MM.1S (cell line): ENCODE measurements around the gene DDHD1.

Experiments
- DNase-seq: peaks from one replicate; pipeline ENCODE4 v3.0.0-alpha.2; 2015
- H2AFZ ChIP-seq: fragments of 300-600 bp; sonication (generic); 2 replicates; pipeline ENCODE4 v1.6.0; 2016; ENCODE audit warnings: antibody characterized with exemption, low read length
- H3F3A ChIP-seq: fragments of 300-600 bp; sonication (generic); 2 replicates; pipeline ENCODE4 v1.6.1; 2016; ENCODE audit warnings: mild to moderate bottlenecking, antibody characterized with exemption, low read length, moderate library complexity, mixed read lengths; ENCODE audit not compliant: insufficient read depth
- H3K27ac ChIP-seq: fragments of 300-600 bp; sonication (generic); 2 replicates; pipeline ENCODE4 v1.5.1; 2016; ENCODE audit warnings: mild to moderate bottlenecking, low read length
- H3K27me3 ChIP-seq: fragments of 300-600 bp; sonication (generic); replicated peaks from 2 replicates; pipeline ENCODE4 v1.6.0; 2016; ENCODE audit warnings: low read length; ENCODE audit not compliant: insufficient read depth
- H3K36me3 ChIP-seq: fragments of 300-600 bp; sonication (generic); replicated peaks from 2 replicates; pipeline ENCODE4 v1.6.1; 2016; ENCODE audit warnings: mild to moderate bottlenecking, low read length, mixed read lengths; ENCODE audit not compliant: insufficient read depth
- H3K4me1 ChIP-seq: fragments of 300-600 bp; sonication (generic); 2 replicates; pipeline ENCODE4 v1.6.1; 2016; ENCODE audit warnings: low read length, mixed read lengths
- H3K4me2 ChIP-seq: fragments of 300-600 bp; sonication (generic); 2 replicates; pipeline ENCODE4 v1.6.0; 2016; ENCODE audit warnings: low read depth, low read length
- H3K4me3 ChIP-seq: fragments of 300-600 bp; sonication (generic); 2 replicates; pipeline ENCODE4 v1.5.1; 2016; ENCODE audit warnings: low read length, mixed read lengths
- H3K79me2 ChIP-seq: fragments of 300-600 bp; sonication (generic); 2 replicates; pipeline ENCODE4 v1.6.1; 2016; ENCODE audit warnings: mixed run types, low read length, mixed read lengths
- H3K9ac ChIP-seq: fragments of 300-600 bp; sonication (generic); 2 replicates; pipeline ENCODE4 v1.6.1; 2016; ENCODE audit warnings: low read length, mixed read lengths
- H3K9me2 ChIP-seq: fragments of 300-600 bp; sonication (generic); replicated peaks from 2 replicates; pipeline ENCODE4 v1.6.1; 2016; ENCODE audit warnings: mild to moderate bottlenecking, low read length, mixed read lengths; ENCODE audit not compliant: insufficient read depth
- H3K9me3 ChIP-seq: fragments of 300-600 bp; sonication (generic); replicated peaks from 2 replicates; pipeline ENCODE4 v1.6.1; 2016; ENCODE audit warnings: mild to moderate bottlenecking, low read length, mixed read lengths; ENCODE audit not compliant: insufficient read depth
- H4K20me1 ChIP-seq: fragments of 300-600 bp; sonication (generic); 2 replicates; pipeline ENCODE4 v1.6.1; 2016; ENCODE audit warnings: mild to moderate bottlenecking, low read length, moderate library complexity, mixed read lengths; ENCODE audit not compliant: insufficient read depth
- EZH2 ChIP-seq: fragments of 300-600 bp; sonication (generic); optimal IDR thresholded peaks from 2 replicates; pipeline ENCODE3; 2017; ENCODE audit warnings: low read depth, mild to moderate bottlenecking, antibody characterized with exemption, low read length, mixed read lengths
- EZH2phosphoT487 ChIP-seq: fragments of 300-600 bp; sonication (generic); IDR thresholded peaks from 2 replicates; pipeline ENCODE4 v1.6.1; 2018; ENCODE audit warnings: antibody characterized with exemption, low read length
- TF ChIP-seq, protein P1 (sequence below): fragments of 300-600 bp; sonication (generic); IDR thresholded peaks from 2 replicates; pipeline ENCODE4 v1.5.1; 2016; ENCODE audit warnings: antibody characterized with exemption, low read length, mixed read lengths

DDHD1 gene

DNA sequence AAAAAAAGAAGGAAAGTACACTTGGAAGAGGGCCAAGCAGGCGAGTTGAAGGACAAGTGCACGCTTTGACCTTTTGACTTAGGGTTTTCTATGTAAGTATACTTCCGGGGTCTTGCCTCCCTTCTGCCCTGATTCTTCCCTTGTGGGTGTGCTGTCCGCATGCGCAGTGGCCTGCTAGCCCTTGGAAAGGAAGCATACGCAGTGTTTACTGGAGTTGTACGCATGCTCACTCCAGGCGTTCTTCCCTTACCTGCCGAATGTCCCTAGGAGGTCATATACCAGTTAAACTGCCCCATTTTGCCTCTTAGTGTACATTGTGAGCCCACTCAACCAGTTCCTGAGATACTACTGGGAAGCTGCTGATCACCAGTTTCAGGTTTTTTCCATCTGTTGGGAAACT is 15.7 kb upstream of the DDHD1 start:
- H3K9me3 ChIP-seq = no peaks in the 10 kb centered on the region
- H3K27me3 ChIP-seq = no peaks in the 10 kb centered on the region
- DNase-seq = no peak
- TF ChIP-seq EZH2phosphoT487 = no peak
- no peak for TF ChIP-seq EZH2
- TF ChIP-seq, protein P1, sequence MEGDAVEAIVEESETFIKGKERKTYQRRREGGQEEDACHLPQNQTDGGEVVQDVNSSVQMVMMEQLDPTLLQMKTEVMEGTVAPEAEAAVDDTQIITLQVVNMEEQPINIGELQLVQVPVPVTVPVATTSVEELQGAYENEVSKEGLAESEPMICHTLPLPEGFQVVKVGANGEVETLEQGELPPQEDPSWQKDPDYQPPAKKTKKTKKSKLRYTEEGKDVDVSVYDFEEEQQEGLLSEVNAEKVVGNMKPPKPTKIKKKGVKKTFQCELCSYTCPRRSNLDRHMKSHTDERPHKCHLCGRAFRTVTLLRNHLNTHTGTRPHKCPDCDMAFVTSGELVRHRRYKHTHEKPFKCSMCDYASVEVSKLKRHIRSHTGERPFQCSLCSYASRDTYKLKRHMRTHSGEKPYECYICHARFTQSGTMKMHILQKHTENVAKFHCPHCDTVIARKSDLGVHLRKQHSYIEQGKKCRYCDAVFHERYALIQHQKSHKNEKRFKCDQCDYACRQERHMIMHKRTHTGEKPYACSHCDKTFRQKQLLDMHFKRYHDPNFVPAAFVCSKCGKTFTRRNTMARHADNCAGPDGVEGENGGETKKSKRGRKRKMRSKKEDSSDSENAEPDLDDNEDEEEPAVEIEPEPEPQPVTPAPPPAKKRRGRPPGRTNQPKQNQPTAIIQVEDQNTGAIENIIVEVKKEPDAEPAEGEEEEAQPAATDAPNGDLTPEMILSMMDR = no peak
- H3K79me2 ChIP-seq = no peaks in the 10 kb centered on the region
- H4K20me1 ChIP-seq = no peaks in the 10 kb centered on the region
- H2AFZ ChIP-seq = no peak overlapping the region
- no peaks in the 10 kb centered on the region for H3K36me3 ChIP-seq
- H3F3A ChIP-seq = no peaks in the 10 kb centered on the region
- H3K4me3 ChIP-seq = no peak overlapping the region
- H3K4me1 ChIP-seq = no peaks in the 10 kb centered on the region
- H3K27ac ChIP-seq = no peak overlapping the region
- no peak overlapping the region for H3K9ac ChIP-seq
- H3K4me2 ChIP-seq = no peak overlapping the region
- H3K9me2 ChIP-seq = no peaks in the 10 kb centered on the region

DNA sequence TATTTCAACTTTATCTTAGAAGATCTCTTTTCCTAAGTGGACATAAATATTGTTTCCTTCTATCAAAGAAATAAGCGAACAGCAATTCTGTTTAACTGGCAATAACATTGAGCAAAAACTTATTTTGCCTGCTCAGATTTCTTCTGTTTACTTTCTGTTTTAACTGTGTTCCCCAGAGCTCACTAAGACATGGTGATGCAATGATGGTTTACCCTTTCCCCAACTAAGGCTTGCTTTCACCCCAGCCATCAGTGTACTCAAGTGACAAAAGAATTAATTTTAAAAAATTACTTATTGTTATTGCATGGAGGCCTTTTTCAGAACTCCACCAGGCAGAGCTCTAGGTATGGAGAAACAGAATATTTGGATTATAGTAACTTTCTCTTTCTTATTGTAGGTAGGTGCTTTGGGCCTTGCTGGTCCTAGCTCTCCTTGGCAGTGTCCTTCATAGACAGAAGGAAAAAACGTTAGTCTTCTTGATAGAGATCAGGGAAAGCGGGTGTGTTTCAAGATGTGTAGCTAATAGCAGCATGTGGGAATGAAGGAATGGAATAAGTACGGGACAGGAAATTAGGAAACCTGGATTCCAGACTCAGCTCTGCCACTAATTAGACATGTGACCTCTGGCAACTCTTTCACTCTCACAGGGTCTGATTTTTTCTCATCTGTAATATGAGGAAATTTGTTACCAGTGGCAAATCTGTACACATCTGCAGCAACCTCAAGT is 14.6 kb upstream of the DDHD1 start:
- no peaks in the 10 kb centered on the region for H3K79me2 ChIP-seq
- no peak for DNase-seq
- no peak overlapping the region for H3K9ac ChIP-seq
- H2AFZ ChIP-seq = no peak overlapping the region
- no peaks in the 10 kb centered on the region for H3F3A ChIP-seq
- no peaks in the 10 kb centered on the region for H3K9me3 ChIP-seq
- H3K4me2 ChIP-seq = no peak overlapping the region
- no peaks in the 10 kb centered on the region for H3K36me3 ChIP-seq
- TF ChIP-seq EZH2 (no peak), EZH2phosphoT487 (no peak)
- TF ChIP-seq, protein P1 = no peak
- no peaks in the 10 kb centered on the region for H3K9me2 ChIP-seq
- no peak overlapping the region for H3K4me3 ChIP-seq
- no peaks in the 10 kb centered on the region for H3K27me3 ChIP-seq
- no peaks in the 10 kb centered on the region for H4K20me1 ChIP-seq
- H3K4me1 ChIP-seq = no peaks in the 10 kb centered on the region
- no peak overlapping the region for H3K27ac ChIP-seq

DNA sequence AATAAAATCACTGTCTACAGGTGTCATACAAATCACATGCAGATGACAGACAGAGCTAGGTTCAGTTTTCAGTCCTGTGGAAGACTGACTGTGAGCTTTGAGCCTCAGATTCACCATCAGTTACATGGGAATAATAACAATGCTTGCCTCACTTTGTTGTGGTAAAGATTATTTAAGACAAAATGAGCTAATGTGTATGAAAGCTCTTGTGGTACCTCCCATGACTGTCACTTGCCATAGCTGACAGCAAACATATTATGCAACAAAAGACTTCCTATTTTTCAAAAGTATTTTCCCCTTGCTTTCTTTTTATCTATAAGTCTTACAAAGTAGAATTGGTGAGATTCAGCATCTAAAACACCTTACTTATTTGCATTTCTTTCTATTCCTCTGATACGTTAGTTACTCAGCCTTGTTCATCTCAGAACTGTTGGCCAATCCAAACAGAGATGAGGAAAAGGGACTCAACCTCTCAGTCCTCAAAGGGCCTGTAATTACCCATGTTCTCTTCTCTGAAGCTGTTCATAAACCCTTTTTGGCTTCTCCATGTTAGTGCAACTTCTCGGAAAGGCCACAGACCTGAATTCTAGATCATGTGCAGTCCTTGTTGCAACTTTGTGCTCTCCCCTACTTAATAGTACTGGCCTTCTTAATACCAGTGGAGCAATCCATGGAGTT is 8.8 kb upstream of the DDHD1 start:
- no peaks in the 10 kb centered on the region for H3K9me3 ChIP-seq
- no peaks in the 10 kb centered on the region for H3K79me2 ChIP-seq
- H4K20me1 ChIP-seq = no peaks in the 10 kb centered on the region
- H3K27me3 ChIP-seq = no peaks in the 10 kb centered on the region
- DNase-seq = no peak
- no peaks in the 10 kb centered on the region for H3F3A ChIP-seq
- H3K36me3 ChIP-seq = no peaks in the 10 kb centered on the region
- TF ChIP-seq EZH2phosphoT487 (no peak), EZH2 (no peak)
- TF ChIP-seq, protein P1 = no peak
- H3K9me2 ChIP-seq = no peaks in the 10 kb centered on the region
- H3K9ac ChIP-seq = no peak overlapping the region
- H3K27ac ChIP-seq = no peak overlapping the region
- H3K4me1 ChIP-seq = no peaks in the 10 kb centered on the region
- no peak overlapping the region for H2AFZ ChIP-seq
- no peak overlapping the region for H3K4me3 ChIP-seq
- no peak overlapping the region for H3K4me2 ChIP-seq
